ENCODE data around the gene GGA1.

GRCh38 chr22:37665487-37665886 is 56.9 kb downstream of the GGA1 start:
- TF ChIP-seq CTCF (IDR thresholded peaks at IDR 0.05 in 8 of 11, conservative IDR thresholded peaks at IDR 0.05 in 3 of 11) (no peak), POLR2A (IDR thresholded peaks at IDR 0.05) (no peak), POLR2AphosphoS5 (IDR thresholded peaks at IDR 0.05) (peak in 1 of 3 donors; percentile 61)

Measured in spleen (tissue), 7 donors.